ENCODE results near the gene IKZF2. TPM values are rescaled to one million over a fixed set of nuclear protein-coding genes. Genes with fewer than 3 reads are reported as not detected.

The IKZF2 gene
- total RNA-seq, 1 experiment from 2014 or later: 3.0 TPM

GRCh38 chr2:213187833-213188532, 36.6 kb upstream of the IKZF2 start:
- no peak overlapping the region for H2AK5ac ChIP-seq (ENCODE audit: insufficient read length, low read length)
- H3K4ac ChIP-seq (ENCODE audit: low read depth, low read length): no peak overlapping the region
- no peaks in the 10 kb centered on the region for H4K20me1 ChIP-seq (ENCODE audit: control insufficient read depth, insufficient read depth, insufficient read length)
- H3K27me3 ChIP-seq (ENCODE audit: insufficient read depth, low read length): no peaks in the 10 kb centered on the region
- no peak overlapping the region for H3K18ac ChIP-seq (ENCODE audit: insufficient read length, low read depth, low read length)
- H3K79me2 ChIP-seq (ENCODE audit: insufficient read depth, low read length): no peaks in the 10 kb centered on the region
- no peak overlapping the region for H4K8ac ChIP-seq (replicated peaks; ENCODE audit: insufficient read length, low read depth, low read length)
- peaks cover 6 to 14% of the 10 kb centered on the region in 2 experiments; a peak in 4 of 5 replicates for H3K9me3 Mint-ChIP-seq
- H3K36me3 Mint-ChIP-seq (ENCODE audit: insufficient read depth in 1 of 3, low read depth in 3 of 3): peaks cover 3 to 23% (median 8%) of the 10 kb centered on the region in 3 experiments; a peak in 5 of 7 replicates
- peak overlapping the region; percentile 43; a peak in 3 of 5 replicates for H3K4me3 Mint-ChIP-seq
- no peak overlapping the region for H2BK15ac ChIP-seq (ENCODE audit: low read depth, low read length)
- no CpG with 5 or more reads among the region's 5 CpGs for WGBS (ENCODE audit: extremely low coverage, insufficient read length, low lambda C conversion rate)
- DNase-seq: peak; percentile 87
- peak overlapping the region; percentile 91 to 99 (median 96) for H3K27ac Mint-ChIP-seq
- H3K4me1 ChIP-seq (ENCODE audit: insufficient read depth, low read length): peaks cover 2% of the 10 kb centered on the region; the same call in 1 of the 2 replicates
- H3K4me2 ChIP-seq (ENCODE audit: insufficient read depth, insufficient read length, low read length): peak overlapping the region; percentile 50
- H3K9me3 ChIP-seq (ENCODE audit: control insufficient read depth, low read depth, low read length): no peaks in the 10 kb centered on the region
- H3K27me3 Mint-ChIP-seq (ENCODE audit: low read depth): no peaks in the 10 kb centered on the region
- no peaks in the 10 kb centered on the region for H3K79me1 ChIP-seq (ENCODE audit: insufficient read depth, low read depth, low read length, poor library complexity, severe bottlenecking)
- no peak overlapping the region for H3K14ac ChIP-seq (ENCODE audit: insufficient read depth, low read length)
- H2BK20ac ChIP-seq (ENCODE audit: low read depth, low read length, poor library complexity, severe bottlenecking): no peak overlapping the region
- H2BK120ac ChIP-seq (ENCODE audit: low read depth, low read length, poor library complexity, severe bottlenecking): no peak overlapping the region
- peak overlapping the region; percentile 38 for H3T11ph ChIP-seq (ENCODE audit: low read length)
- no peak overlapping the region for H3K9ac ChIP-seq (ENCODE audit: extremely low read depth, insufficient read length, low read length)
- peak overlapping the region; percentile 87 for H3K27ac ChIP-seq (ENCODE audit: insufficient read length, low read depth, low read length)
- H2BK5ac ChIP-seq (ENCODE audit: insufficient read length, low read length): no peak overlapping the region
- H3K23me2 ChIP-seq (ENCODE audit: insufficient read length, low read depth, low read length, poor library complexity, severe bottlenecking): no peaks in the 10 kb centered on the region
- no peak overlapping the region for H2AFZ ChIP-seq (ENCODE audit: low read length)
- H3K56ac ChIP-seq (ENCODE audit: insufficient read length, low read depth, low read length): no peak overlapping the region
- peaks cover 45 to 49% of the 10 kb centered on the region in 2 experiments for H3K4me1 Mint-ChIP-seq
- H4K5ac ChIP-seq (ENCODE audit: insufficient read length, low read depth, low read length): no peak overlapping the region
- H3K23ac ChIP-seq (ENCODE audit: insufficient read length, low read depth, low read length): no peak overlapping the region
- no peak overlapping the region for H4K91ac ChIP-seq (ENCODE audit: insufficient read length, low read depth, low read length)
- no peak overlapping the region for H2BK12ac ChIP-seq (ENCODE audit: insufficient read length, low read depth, low read length)
- no peak for TF ChIP-seq CTCF (conservative IDR thresholded peaks at IDR 0.05)
